Lower lobe of right lung (tissue), 2 donors: ENCODE data around the gene PNPO. TPM values are rescaled to one million over a fixed set of nuclear protein-coding genes. Genes with fewer than 3 reads are reported as not detected.

Experiments
- ATAC-seq, 2 donors: fragments of 200-7000 bp; cut with Tn5 transposase; one replicate each; pipeline ENCODE4 v1.9.1; 2020 to 2022; ENCODE audit warnings: mild to moderate bottlenecking in 2 of 2, moderate library complexity in 2 of 2
- DNase-seq: peaks from one replicate; pipeline ENCODE4 v3.0.0-alpha.2; 2020
- H3K27ac ChIP-seq: fragments of 200-600 bp; one replicate; pipeline ENCODE4 v1.8.0; 2022
- H3K27me3 ChIP-seq: fragments of 200-600 bp; one replicate; pipeline ENCODE4 v1.8.0; 2022; ENCODE audit warnings: low read depth
- H3K36me3 ChIP-seq: fragments of 200-600 bp; one replicate; pipeline ENCODE4 v1.8.0; 2022; ENCODE audit warnings: mild to moderate bottlenecking
- H3K4me1 ChIP-seq: fragments of 200-600 bp; one replicate; pipeline ENCODE4 v1.8.0; 2022
- H3K4me3 ChIP-seq: fragments of 200-600 bp; one replicate; pipeline ENCODE4 v1.8.0; 2022; ENCODE audit warnings: mild to moderate bottlenecking
- H3K9me3 ChIP-seq: fragments of 200-600 bp; one replicate; pipeline ENCODE4 v1.8.0; 2022
- CTCF ChIP-seq: fragments of 200-600 bp; IDR thresholded peaks from one replicate; pipeline ENCODE4 v1.8.0; 2022; ENCODE audit warnings: antibody characterized with exemption, mild to moderate bottlenecking
- intact Hi-C: fragments of 100-400 bp; cut with DNase I; formaldehyde crosslinking; loops from one replicate; pipeline ENCODE4 v1.11.0; 2022
- total RNA-seq: library from RNA; stranded (reverse); fragmentation: NEBNext Ultra II Directional; extraction: Animal tissue kit (Norgen Biotek cat#: 25700); gene quantifications from one replicate; pipeline ENCODE4 v1.2.1, GENCODE V29; 2021
- donor health status: DM: no; HTN: yes; CAD: no; lungs with severe emphysema.

Gene PNPO
- total RNA-seq, 1 donor from 2014 or later: 29.2 TPM

- intact Hi-C loops: no loop called here
- H3K36me3 ChIP-seq: peaks cover 22% of the 10 kb centered on the region
- no peak overlapping the region for H3K27ac ChIP-seq
- TF ChIP-seq CTCF: no peak
- H3K9me3 ChIP-seq: no peaks in the 10 kb centered on the region
- H3K4me3 ChIP-seq: no peak overlapping the region
- H3K4me1 ChIP-seq: peaks cover 15% of the 10 kb centered on the region
- ATAC-seq (no peak), DNase-seq (no peak)
- H3K27me3 ChIP-seq: no peaks in the 10 kb centered on the region
Measured at GRCh38 chr17:47914306-47914948, 26.9 kb upstream of the PNPO start.

GRCh38 chr17:47915776-47916398 lies 25.5 kb upstream of the PNPO start:
- no peak overlapping the region for H3K4me3 ChIP-seq
- DNase-seq (no peak), ATAC-seq (no peak)
- intact Hi-C loops: no loop called here
- no peaks in the 10 kb centered on the region for H3K27me3 ChIP-seq
- TF ChIP-seq CTCF: no peak
- H3K27ac ChIP-seq: no peak overlapping the region
- H3K4me1 ChIP-seq: peaks cover 15% of the 10 kb centered on the region
- H3K36me3 ChIP-seq: peaks cover 22% of the 10 kb centered on the region
- no peaks in the 10 kb centered on the region for H3K9me3 ChIP-seq

- Histone ChIP-seq H3K27me3 (no peaks in the 10 kb centered on the region), H3K4me1 (peaks cover 15% of the 10 kb centered on the region), H3K36me3 (peaks cover 22% of the 10 kb centered on the region), H3K9me3 (no peaks in the 10 kb centered on the region), H3K4me3 (no peak overlapping the region), H3K27ac (no peak overlapping the region)
- no peak for DNase-seq
- no peak for TF ChIP-seq CTCF
- intact Hi-C loops: no loop called here
- ATAC-seq: no peak
Measured at GRCh38 chr17:47916489-47917208, 24.7 kb upstream of the PNPO start.

GRCh38 chr17:47917581-47917980 lies 23.8 kb upstream of the PNPO start:
- H3K27ac ChIP-seq: no peak overlapping the region
- no peaks in the 10 kb centered on the region for H3K27me3 ChIP-seq
- H3K4me3 ChIP-seq: no peak overlapping the region
- ATAC-seq (no peak), DNase-seq (no peak)
- no peak for TF ChIP-seq CTCF
- H3K36me3 ChIP-seq: peaks cover 24% of the 10 kb centered on the region
- H3K4me1 ChIP-seq: peaks cover 15% of the 10 kb centered on the region
- intact Hi-C loops: no loop called here
- H3K9me3 ChIP-seq: no peaks in the 10 kb centered on the region

GRCh38 chr17:47918006-47918405 lies 23.4 kb upstream of the PNPO start:
- no peak for DNase-seq
- Histone ChIP-seq H3K36me3 (peaks cover 28% of the 10 kb centered on the region), H3K9me3 (no peaks in the 10 kb centered on the region), H3K4me3 (no peak overlapping the region), H3K27ac (no peak overlapping the region), H3K4me1 (peaks cover 15% of the 10 kb centered on the region), H3K27me3 (no peaks in the 10 kb centered on the region)
- peak in 1 of 2 donors; percentile 37 for ATAC-seq
- intact Hi-C loops: no loop called here
- no peak for TF ChIP-seq CTCF
